ENCODE data around the gene PKP3. TPM values are rescaled to one million over a fixed set of nuclear protein-coding genes. Genes with fewer than 3 reads are reported as not detected.

The PKP3 gene
- total and polyA plus RNA-seq, 3 donors from 2014 or later, result 1.2 to 3.1 (median 1.6) TPM

GRCh38 chr11:441043-441417 is 47.0 kb downstream of the PKP3 start:
- Histone ChIP-seq H3K36me3 (ENCODE audit: low read depth, missing control alignments) (no peaks in the 10 kb centered on the region), H3K4me1 (peaks cover 16% of the 10 kb centered on the region), H3K9me3 (no peaks in the 10 kb centered on the region), H3K27me3 (no peaks in the 10 kb centered on the region), H3K27ac (no peak overlapping the region), H3K4me3 (no peak overlapping the region)
- no peak for TF ChIP-seq POLR2A (IDR thresholded peaks at IDR 0.05)
- TF ChIP-seq CTCF (IDR thresholded peaks at IDR 0.05), result no peak
- 48% methylated on average over 13 of the region's 13 CpGs; no CpG with 5 or more reads in 1 of the 2 donors for WGBS, 2 donors
- intact Hi-C loops (cut with DNase I; ENCODE audit: low total_unique reads), result no loop called here
- no peak for DNase-seq

- Histone ChIP-seq H3K9me3 (no peaks in the 10 kb centered on the region), H3K27ac (no peak within 1 kb of the TSS), H3K4me1 (peaks cover 16% of the 10 kb centered on the region), H3K4me3 (no peak within 1 kb of the TSS), H3K27me3 (no peaks in the 10 kb centered on the region), H3K36me3 (ENCODE audit: low read depth, missing control alignments) (no peaks in the 10 kb centered on the region)
- no peak for DNase-seq
- WGBS, 2 donors, result 16 to 39% methylated on average over 17 to 21 of the region's 35 CpGs
- intact Hi-C loops (cut with DNase I; ENCODE audit: low total_unique reads), result no loop called here
- TF ChIP-seq POLR2A (IDR thresholded peaks at IDR 0.05), result no peak
- no peak for TF ChIP-seq CTCF (IDR thresholded peaks at IDR 0.05)
These were observed 47.6 kb downstream of the PKP3 start, which contains the start of gene ANO9 for GRCh38 chr11:441418-442274. Gene ANO9 (minus strand): TSS chr11:442011. CDS start chr11:441926, 85 bp downstream.

GRCh38 chr11:442611-443081 is 48.6 kb downstream of the PKP3 start:
- TF ChIP-seq POLR2A (IDR thresholded peaks at IDR 0.05), result no peak
- TF ChIP-seq CTCF (IDR thresholded peaks at IDR 0.05), result no peak
- WGBS, 2 donors, result 40 to 62% methylated on average over 1 to 16 of the region's 16 CpGs
- H3K27ac ChIP-seq, result no peak overlapping the region
- H3K36me3 ChIP-seq (ENCODE audit: low read depth, missing control alignments), result no peaks in the 10 kb centered on the region
- no peaks in the 10 kb centered on the region for H3K9me3 ChIP-seq
- intact Hi-C loops (cut with DNase I; ENCODE audit: low total_unique reads), result no loop called here
- no peaks in the 10 kb centered on the region for H3K27me3 ChIP-seq
- H3K4me1 ChIP-seq, result peaks cover 18% of the 10 kb centered on the region
- DNase-seq, result no peak
- H3K4me3 ChIP-seq, result no peak overlapping the region

GRCh38 chr11:443542-444199 is 49.7 kb downstream of the PKP3 start:
- H3K27ac ChIP-seq, result no peak overlapping the region
- H3K36me3 ChIP-seq (ENCODE audit: low read depth, missing control alignments), result no peaks in the 10 kb centered on the region
- H3K9me3 ChIP-seq, result no peaks in the 10 kb centered on the region
- intact Hi-C loops (cut with DNase I; ENCODE audit: low total_unique reads), result no loop called here
- no peak for DNase-seq
- no peaks in the 10 kb centered on the region for H3K27me3 ChIP-seq
- 82 to 88% methylated on average over 10 to 16 of the region's 16 CpGs for WGBS, 2 donors
- TF ChIP-seq CTCF (IDR thresholded peaks at IDR 0.05) (no peak), POLR2A (IDR thresholded peaks at IDR 0.05) (no peak)
- peaks cover 24% of the 10 kb centered on the region for H3K4me1 ChIP-seq
- no peak overlapping the region for H3K4me3 ChIP-seq

All from testis (tissue), 3 donors.